Measurements from ENCODE around the gene SUN1. TPM values are rescaled to one million over a fixed set of nuclear protein-coding genes. Genes with fewer than 3 reads are reported as not detected.

Gene SUN1
- total RNA-seq, 4 donors from 2014 or later, result 78.0 to 113 (median 105) TPM

GRCh38 chr7:894927-895450, 62.7 kb downstream of the SUN1 start:
- peaks cover 0 to 17% (median 4%) of the 10 kb centered on the region in 3 donors for H3K4me1 ChIP-seq
- H3K36me3 ChIP-seq, result peaks cover 43 to 93% (median 48%) of the 10 kb centered on the region in 3 donors
- no peak for TF ChIP-seq CTCF (IDR thresholded peaks at IDR 0.05)
- no peak for TF ChIP-seq POLR2A (IDR thresholded peaks at IDR 0.05)
- no peak overlapping the region for H3K4me3 ChIP-seq
- intact Hi-C loops (cut with DNase I), result no loop called here
- no peaks in the 10 kb centered on the region for H3K27me3 ChIP-seq
- H3K27ac ChIP-seq, result no peak overlapping the region
- no peaks in the 10 kb centered on the region for H3K9me3 ChIP-seq
- WGBS, 2 donors, result 100% methylated on average over 1 of the region's 21 CpGs
- no peak for DNase-seq

- peaks cover 41 to 89% (median 48%) of the 10 kb centered on the region in 3 donors for H3K36me3 ChIP-seq
- H3K27me3 ChIP-seq, result no peaks in the 10 kb centered on the region
- WGBS, 2 donors, result 100% methylated on average over 8 of the region's 52 CpGs; no CpG with 5 or more reads in 1 of the 2 donors
- intact Hi-C loops (cut with DNase I), result no loop called here
- no peak overlapping the region for H3K27ac ChIP-seq
- no peak for TF ChIP-seq POLR2A (IDR thresholded peaks at IDR 0.05)
- no peak for TF ChIP-seq CTCF (IDR thresholded peaks at IDR 0.05)
- DNase-seq, result no peak
- H3K4me3 ChIP-seq, result no peak overlapping the region
- no peaks in the 10 kb centered on the region for H3K9me3 ChIP-seq
- H3K4me1 ChIP-seq, result peaks cover 0 to 17% (median 4%) of the 10 kb centered on the region in 3 donors
Measured at GRCh38 chr7:895451-896052, 63.3 kb downstream of the SUN1 start.

- Histone ChIP-seq H3K27me3 (no peaks in the 10 kb centered on the region), H3K9me3 (no peaks in the 10 kb centered on the region), H3K4me1 (peaks cover 7 to 27% (median 13%) of the 10 kb centered on the region in 3 donors), H3K36me3 (peaks cover 31 to 80% (median 40%) of the 10 kb centered on the region in 3 donors), H3K27ac (no peak overlapping the region), H3K4me3 (no peak overlapping the region)
- intact Hi-C loops (cut with DNase I), result no loop called here
- 85 to 89% methylated on average over 5 to 27 of the region's 42 CpGs for WGBS, 2 donors
- TF ChIP-seq POLR2A (IDR thresholded peaks at IDR 0.05), result no peak
- no peak for DNase-seq
Measured at GRCh38 chr7:896346-897075, 64.2 kb downstream of the SUN1 start.

DNA sequence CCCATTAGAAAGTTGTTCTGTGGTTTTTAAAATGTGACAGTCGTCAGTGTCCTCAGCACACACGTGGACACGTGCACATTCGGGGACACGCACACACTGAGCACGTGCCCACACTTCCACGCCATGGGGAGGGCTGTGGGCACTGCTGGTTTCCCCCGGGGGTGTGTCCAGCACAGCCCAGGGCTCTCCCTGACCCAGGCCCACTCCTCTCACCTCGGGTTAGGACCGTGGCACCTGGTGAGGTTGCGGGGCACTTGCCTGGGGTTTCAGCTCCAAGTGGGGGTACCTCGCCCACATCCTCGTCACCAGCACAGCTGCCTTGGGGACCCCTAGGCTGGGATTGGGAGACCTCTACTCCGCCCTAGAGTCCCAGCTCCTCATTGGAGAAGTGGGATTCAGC, 64.8 kb downstream of the SUN1 start:
- no peak overlapping the region for H3K4me3 ChIP-seq
- DNase-seq, result no peak
- H3K9me3 ChIP-seq, result no peaks in the 10 kb centered on the region
- WGBS, 2 donors, result 82 to 88% methylated on average over 4 to 6 of the region's 14 CpGs
- TF ChIP-seq POLR2A (IDR thresholded peaks at IDR 0.05) (no peak), CTCF (IDR thresholded peaks at IDR 0.05) (no peak)
- peaks cover 11 to 31% (median 13%) of the 10 kb centered on the region in 3 donors for H3K4me1 ChIP-seq
- H3K27ac ChIP-seq, result no peak overlapping the region
- H3K27me3 ChIP-seq, result no peaks in the 10 kb centered on the region
- intact Hi-C loops (cut with DNase I), result no loop called here
- H3K36me3 ChIP-seq, result peaks cover 26 to 74% (median 34%) of the 10 kb centered on the region in 3 donors

DNA sequence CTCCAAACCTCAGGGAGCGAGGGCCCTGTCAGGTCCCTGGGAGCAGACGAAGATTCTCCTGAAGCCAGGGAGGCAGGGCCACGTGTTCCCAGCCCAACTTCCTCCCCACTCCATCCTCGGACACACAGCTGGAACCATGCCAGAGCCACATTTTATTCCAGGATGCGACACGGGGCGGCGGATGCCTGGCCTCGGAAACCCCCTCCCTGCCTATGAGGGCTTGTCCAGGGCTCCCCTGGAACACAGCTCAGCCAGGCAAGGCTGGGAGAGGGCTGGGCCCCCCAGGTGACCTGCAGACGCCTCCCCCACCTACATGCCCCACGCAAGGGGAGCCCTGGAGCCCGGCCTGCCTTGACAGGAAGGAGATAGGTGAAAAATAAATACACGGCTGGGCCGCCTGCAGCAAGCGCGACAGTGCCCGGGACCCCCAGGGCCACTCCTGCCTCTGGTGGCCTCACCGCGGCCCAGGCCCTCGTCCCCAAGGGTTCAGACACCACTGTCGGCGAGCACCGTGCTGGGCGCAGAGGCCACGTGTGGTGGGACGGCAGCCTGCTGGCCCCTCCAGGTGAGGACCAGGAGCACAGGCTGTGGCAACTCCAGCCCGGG, 65.6 kb downstream of the SUN1 start:
- intact Hi-C loops (cut with DNase I), result no loop called here
- no peak overlapping the region for H3K4me3 ChIP-seq
- H3K27me3 ChIP-seq, result no peaks in the 10 kb centered on the region
- H3K4me1 ChIP-seq, result peaks cover 11 to 31% (median 13%) of the 10 kb centered on the region in 3 donors
- no peak for TF ChIP-seq CTCF (IDR thresholded peaks at IDR 0.05)
- no peak for TF ChIP-seq POLR2A (IDR thresholded peaks at IDR 0.05)
- H3K9me3 ChIP-seq, result no peaks in the 10 kb centered on the region
- DNase-seq, result no peak
- no peak overlapping the region for H3K27ac ChIP-seq
- peaks cover 23 to 66% (median 31%) of the 10 kb centered on the region in 3 donors for H3K36me3 ChIP-seq
- 37 to 87% methylated on average over 3 to 12 of the region's 27 CpGs for WGBS, 2 donors
